ENCODE data around the gene ATXN10.
A peak's percentile ranks its signal among the peaks of the same experiment; 100 is the strongest.

Gene ATXN10

GRCh38 chr22:45883811-45884170 lies 212.2 kb downstream of the ATXN10 start:
- Histone ChIP-seq H3K36me3 (ENCODE audit: control insufficient read depth, insufficient read depth, low read length) (no peaks in the 10 kb centered on the region), H3K4me3 (ENCODE audit: low read length) (no peak overlapping the region), H3K27me3 (ENCODE audit: control insufficient read depth, insufficient read depth, low read length) (peaks cover 41% of the 10 kb centered on the region), H3K4me1 (ENCODE audit: control insufficient read depth, insufficient read depth, low read length) (no peaks in the 10 kb centered on the region), H3K9me3 (ENCODE audit: control insufficient read depth, low read length) (no peaks in the 10 kb centered on the region), H3K9ac (ENCODE audit: low read length) (no peak overlapping the region)

- Histone ChIP-seq H3K9me3 (ENCODE audit: control insufficient read depth, low read length) (no peaks in the 10 kb centered on the region), H3K9ac (ENCODE audit: low read length) (no peak overlapping the region), H3K27me3 (ENCODE audit: control insufficient read depth, insufficient read depth, low read length) (peaks cover 38% of the 10 kb centered on the region), H3K4me1 (ENCODE audit: control insufficient read depth, insufficient read depth, low read length) (no peaks in the 10 kb centered on the region), H3K36me3 (ENCODE audit: control insufficient read depth, insufficient read depth, low read length) (no peaks in the 10 kb centered on the region), H3K4me3 (ENCODE audit: low read length) (no peak overlapping the region)
Measured at GRCh38 chr22:45884201-45885062, 212.8 kb downstream of the ATXN10 start.

GRCh38 chr22:45885171-45885840 lies 213.7 kb downstream of the ATXN10 start:
- Histone ChIP-seq H3K9me3 (ENCODE audit: control insufficient read depth, low read length) (no peaks in the 10 kb centered on the region), H3K9ac (ENCODE audit: low read length) (no peak overlapping the region), H3K27me3 (ENCODE audit: control insufficient read depth, insufficient read depth, low read length) (peaks cover 31% of the 10 kb centered on the region), H3K4me1 (ENCODE audit: control insufficient read depth, insufficient read depth, low read length) (no peaks in the 10 kb centered on the region), H3K36me3 (ENCODE audit: control insufficient read depth, insufficient read depth, low read length) (no peaks in the 10 kb centered on the region), H3K4me3 (ENCODE audit: low read length) (no peak overlapping the region)

GRCh38 chr22:45885941-45886395 lies 214.3 kb downstream of the ATXN10 start:
- H3K27me3 ChIP-seq (ENCODE audit: control insufficient read depth, insufficient read depth, low read length): peaks cover 24% of the 10 kb centered on the region
- no peak overlapping the region for H3K9ac ChIP-seq (ENCODE audit: low read length)
- H3K36me3 ChIP-seq (ENCODE audit: control insufficient read depth, insufficient read depth, low read length): no peaks in the 10 kb centered on the region
- H3K9me3 ChIP-seq (ENCODE audit: control insufficient read depth, low read length): no peaks in the 10 kb centered on the region
- H3K4me3 ChIP-seq (ENCODE audit: low read length): no peak overlapping the region
- H3K4me1 ChIP-seq (ENCODE audit: control insufficient read depth, insufficient read depth, low read length): no peaks in the 10 kb centered on the region

GRCh38 chr22:45886540-45886939 lies 214.9 kb downstream of the ATXN10 start:
- no peaks in the 10 kb centered on the region for H3K36me3 ChIP-seq (ENCODE audit: control insufficient read depth, insufficient read depth, low read length)
- H3K9me3 ChIP-seq (ENCODE audit: control insufficient read depth, low read length): no peaks in the 10 kb centered on the region
- H3K9ac ChIP-seq (ENCODE audit: low read length): no peak overlapping the region
- no peak overlapping the region for H3K4me3 ChIP-seq (ENCODE audit: low read length)
- peaks cover 18% of the 10 kb centered on the region for H3K27me3 ChIP-seq (ENCODE audit: control insufficient read depth, insufficient read depth, low read length)
- no peaks in the 10 kb centered on the region for H3K4me1 ChIP-seq (ENCODE audit: control insufficient read depth, insufficient read depth, low read length)

GRCh38 chr22:45887202-45888131 lies 215.8 kb downstream of the ATXN10 start:
- H3K27me3 ChIP-seq (ENCODE audit: control insufficient read depth, insufficient read depth, low read length): peaks cover 11% of the 10 kb centered on the region
- no peaks in the 10 kb centered on the region for H3K9me3 ChIP-seq (ENCODE audit: control insufficient read depth, low read length)
- no peak overlapping the region for H3K4me3 ChIP-seq (ENCODE audit: low read length)
- no peaks in the 10 kb centered on the region for H3K4me1 ChIP-seq (ENCODE audit: control insufficient read depth, insufficient read depth, low read length)
- no peak overlapping the region for H3K9ac ChIP-seq (ENCODE audit: low read length)
- H3K36me3 ChIP-seq (ENCODE audit: control insufficient read depth, insufficient read depth, low read length): no peaks in the 10 kb centered on the region

GRCh38 chr22:45888221-45889092 lies 216.8 kb downstream of the ATXN10 start:
- Histone ChIP-seq H3K4me3 (ENCODE audit: low read length) (no peak overlapping the region), H3K27me3 (ENCODE audit: control insufficient read depth, insufficient read depth, low read length) (peaks cover 6% of the 10 kb centered on the region), H3K4me1 (ENCODE audit: control insufficient read depth, insufficient read depth, low read length) (no peaks in the 10 kb centered on the region), H3K9ac (ENCODE audit: low read length) (no peak overlapping the region), H3K9me3 (ENCODE audit: control insufficient read depth, low read length) (no peaks in the 10 kb centered on the region), H3K36me3 (ENCODE audit: control insufficient read depth, insufficient read depth, low read length) (no peaks in the 10 kb centered on the region)

GRCh38 chr22:45889093-45889538 lies 217.5 kb downstream of the ATXN10 start:
- Histone ChIP-seq H3K9ac (ENCODE audit: low read length) (peak overlapping the region; percentile 17), H3K27me3 (ENCODE audit: control insufficient read depth, insufficient read depth, low read length) (peaks cover 3% of the 10 kb centered on the region)

GRCh38 chr22:45889539-45890350 lies 218.1 kb downstream of the ATXN10 start:
- Histone ChIP-seq H3K36me3 (ENCODE audit: control insufficient read depth, insufficient read depth, low read length) (no peaks in the 10 kb centered on the region), H3K9ac (ENCODE audit: low read length) (peak overlapping the region; percentile 17), H3K9me3 (ENCODE audit: control insufficient read depth, low read length) (no peaks in the 10 kb centered on the region), H3K4me3 (ENCODE audit: low read length) (no peak overlapping the region), H3K4me1 (ENCODE audit: control insufficient read depth, insufficient read depth, low read length) (no peaks in the 10 kb centered on the region), H3K27me3 (ENCODE audit: control insufficient read depth, insufficient read depth, low read length) (peaks cover under 1% of the 10 kb centered on the region)

More at GRCh38 chr22:45889093-45889538, 217.5 kb downstream of the ATXN10 start:
- H3K4me1 ChIP-seq (ENCODE audit: control insufficient read depth, insufficient read depth, low read length): no peaks in the 10 kb centered on the region
- no peaks in the 10 kb centered on the region for H3K9me3 ChIP-seq (ENCODE audit: control insufficient read depth, low read length)
- no peak overlapping the region for H3K4me3 ChIP-seq (ENCODE audit: low read length)
- H3K36me3 ChIP-seq (ENCODE audit: control insufficient read depth, insufficient read depth, low read length): no peaks in the 10 kb centered on the region

GRCh38 chr22:45890351-45890635 lies 218.7 kb downstream of the ATXN10 start:
- Histone ChIP-seq H3K36me3 (ENCODE audit: control insufficient read depth, insufficient read depth, low read length) (no peaks in the 10 kb centered on the region), H3K9me3 (ENCODE audit: control insufficient read depth, low read length) (no peaks in the 10 kb centered on the region), H3K4me1 (ENCODE audit: control insufficient read depth, insufficient read depth, low read length) (no peaks in the 10 kb centered on the region), H3K27me3 (ENCODE audit: control insufficient read depth, insufficient read depth, low read length) (no peaks in the 10 kb centered on the region), H3K4me3 (ENCODE audit: low read length) (no peak overlapping the region), H3K9ac (ENCODE audit: low read length) (no peak overlapping the region)
